ENCODE measurements around the gene UROC1. TPM values are rescaled to one million over a fixed set of nuclear protein-coding genes. Genes with fewer than 3 reads are reported as not detected.

Gene UROC1
- total and polyA plus RNA-seq, 2 of the 4 experiments (the other 2 are of a cell fraction), result not detected

- Histone ChIP-seq H3K14ac (replicated peaks; ENCODE audit: low read depth, low read length) (no peak within 1 kb of the TSS), H3K27me3 (ENCODE audit: control insufficient read depth, insufficient read depth, low read length) (peaks cover 48% of the 10 kb centered on the region), H4K20me1 (ENCODE audit: insufficient read depth, low read length) (no peaks in the 10 kb centered on the region), H3K23ac (ENCODE audit: low read depth, low read length) (no peak within 1 kb of the TSS), H3K9me3 (ENCODE audit: control insufficient read depth, insufficient read depth, low read length) (no peaks in the 10 kb centered on the region), H3K4me1 (ENCODE audit: control insufficient read depth, insufficient read depth, low read length) (no peaks in the 10 kb centered on the region; the same call in 1 of the 2 replicates), H2BK5ac (ENCODE audit: low read depth, low read length, poor library complexity, severe bottlenecking) (no peak within 1 kb of the TSS), H4K91ac (ENCODE audit: insufficient read depth, low read depth, low read length) (no peak within 1 kb of the TSS), H4K8ac (ENCODE audit: low read depth in 2 of 2, low read length in 2 of 2) (no peak within 1 kb of the TSS), H3K4me3 (ENCODE audit: insufficient read depth, low read depth, low read length) (0 out of 2 replicates have a peak within 1 kb of the TSS, but pooled peaks have one; percentile 17), H2BK15ac (ENCODE audit: low read depth, low read length) (no peak within 1 kb of the TSS), H3K27ac (ENCODE audit: insufficient read depth, low read length) (no peak within 1 kb of the TSS), H2BK20ac (ENCODE audit: low read depth, low read length) (no peak within 1 kb of the TSS), H3K4ac (ENCODE audit: low read depth, low read length) (no peak within 1 kb of the TSS), H3K18ac (ENCODE audit: low read depth, low read length) (no peak within 1 kb of the TSS), H4K5ac (ENCODE audit: low read depth, low read length) (no peak within 1 kb of the TSS), H3K56ac (ENCODE audit: extremely low read depth, insufficient read depth, low read length) (no peak within 1 kb of the TSS), H2AFZ (replicated peaks; ENCODE audit: low read length, poor library complexity) (peak within 1 kb of the TSS; percentile 75), H2AK5ac (ENCODE audit: low read depth, low read length) (no peak within 1 kb of the TSS), H3K36me3 (ENCODE audit: control insufficient read depth, insufficient read depth, low read length) (no peaks in the 10 kb centered on the region), H3K9me1 (ENCODE audit: insufficient read depth, low read length) (no peaks in the 10 kb centered on the region; the same call in 1 of the 2 replicates), H3K9ac (ENCODE audit: low read depth, low read length) (no peak within 1 kb of the TSS), H3K79me1 (ENCODE audit: low read depth in 1 of 2, low read length in 2 of 2) (no peaks in the 10 kb centered on the region), H2AK9ac (replicated peaks; ENCODE audit: low read depth, low read length, poor library complexity) (no peak within 1 kb of the TSS), H2BK120ac (ENCODE audit: low read depth, low read length) (no peak within 1 kb of the TSS), H3K4me2 (ENCODE audit: low read depth, low read length) (peak within 1 kb of the TSS; percentile 64)
- DNase-seq (peak; percentile 16), ATAC-seq (ENCODE audit: low read depth) (peak; percentile 87)
- intact Hi-C loops (cut with micrococcal nuclease) (loop anchor here (2.0 to 5.0 kb wide), 4 partner anchors 131 to 458 kb away; partner anchors contain the start of genes PLXNA1 and TXNRD3), in situ Hi-C loops (cut with MboI; ENCODE audit: low sequenced_read_pairs) (loop anchor here (10.0 kb wide), 1 partner anchor 931 kb away; no protein-coding TSS in a partner anchor), dilution Hi-C loops (cut with HindIII; ENCODE audit: low sequenced_read_pairs, unreplicated experiment) (no loop called here)
- no TSS peak for BruUV-seq (replicated peaks)
- TF ChIP-seq CEBPB (IDR thresholded peaks at IDR 0.05; ENCODE audit: low read depth, low read length) (no peak), MAZ (IDR thresholded peaks at IDR 0.05; ENCODE audit: borderline replicate concordance, low read depth, low read length) (no peak), USF2 (IDR thresholded peaks at IDR 0.05; ENCODE audit: low read depth, low read length) (no peak), RFX5 (IDR thresholded peaks at IDR 0.05; ENCODE audit: low read depth, low read length) (no peak)
- ChIA-PET CTCF (interaction anchor here (1.8 kb wide), 2 partner anchors 10 to 932 kb away, joined by 6 to 7 read pairs; no protein-coding TSS in a partner anchor), POLR2A (ENCODE audit: unreplicated experiment) (no interaction called here)
- 1% methylated on average over 34 of the region's 56 CpGs; no CpG with 5 or more reads in 1 of the 2 experiments for WGBS, 2 experiments (ENCODE audit: extremely low coverage in 2 of 2, insufficient read length in 1 of 2)
Measured at GRCh38 chr3:126523745-126524428, 6.3 kb upstream of the UROC1 start, which contains the start of gene CHST13. TSS of gene CHST13 (plus strand) at chr3:126524155. CDS start at chr3:126524333, 178 bp downstream.
